NK-92 (cell line): ENCODE measurements around the gene LPIN2.
"Not testable (repeated sequence)": the region's sequence is repeated elsewhere in the genome, so short reads cannot be mapped to it uniquely, and the experiment has no call there.

Experiments used
- DNase-seq: peaks from one replicate; lab custom pipeline; 2025; ENCODE audit not compliant: unreplicated experiment; lab: John Stamatoyannopoulos, UW

The LPIN2 gene

DNA sequence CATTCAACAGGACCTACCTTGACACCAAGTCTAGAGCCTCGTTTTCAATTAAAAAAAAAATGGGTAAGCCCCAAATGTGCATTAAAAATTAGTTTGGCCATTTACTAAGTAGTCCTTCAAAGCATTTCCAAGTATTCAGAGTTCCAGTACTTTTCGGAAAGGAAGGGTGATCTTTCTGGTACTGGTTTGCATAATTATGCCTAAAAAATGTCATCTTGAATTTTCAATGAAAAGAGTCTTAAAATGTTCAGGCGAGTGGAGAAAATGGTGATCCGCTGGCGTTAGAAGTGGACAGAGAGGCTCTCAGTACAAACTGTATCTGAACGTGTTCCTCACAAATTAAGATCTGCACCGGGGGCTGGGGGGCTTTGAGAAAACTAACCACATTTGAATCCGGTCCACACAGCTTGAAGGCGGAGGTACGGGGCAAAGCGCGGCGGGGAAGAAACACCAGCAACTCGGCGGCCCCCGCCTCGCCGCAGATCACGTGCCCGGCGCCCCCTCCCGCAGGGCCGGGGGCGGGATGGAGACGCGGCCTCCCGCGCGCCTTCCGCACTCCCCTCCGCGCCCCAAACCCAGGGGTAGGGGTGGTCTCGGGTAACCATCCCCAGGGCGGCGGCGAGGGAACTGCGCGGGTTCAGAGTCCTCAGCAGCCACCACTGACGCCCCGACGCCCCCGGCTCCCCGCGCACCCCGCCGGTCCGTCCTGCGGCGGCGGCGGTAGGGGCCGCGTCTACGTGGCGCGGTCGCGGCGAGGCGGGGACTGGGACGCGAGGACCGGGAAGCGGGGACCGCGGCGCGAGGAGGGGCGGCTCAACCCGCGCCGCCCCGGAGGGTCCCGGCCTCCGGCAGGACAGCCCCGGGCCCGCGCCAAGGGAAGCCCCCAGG lies 564 bp downstream of the LPIN2 start:
- DNase-seq, result no peak

DNA sequence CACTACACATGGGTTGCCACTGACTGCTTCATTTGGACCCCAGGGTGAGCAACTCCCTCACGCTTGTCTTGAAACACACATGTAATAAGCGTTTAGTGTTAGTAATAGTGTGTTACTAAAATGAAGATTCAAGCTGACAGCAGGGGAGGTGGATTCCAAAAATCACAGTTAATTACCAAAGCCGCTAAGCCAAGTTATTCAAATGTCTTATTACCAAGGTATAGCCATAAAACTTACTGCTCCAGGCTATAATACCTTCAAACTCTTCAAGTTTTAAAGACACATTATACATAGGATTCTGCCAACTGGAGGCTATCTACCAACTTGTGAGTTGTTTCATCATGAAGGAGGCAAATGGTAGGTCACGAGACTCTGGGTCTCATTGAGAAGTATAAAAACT lies 2.9 kb downstream of the LPIN2 start:
- no peak for DNase-seq

DNA sequence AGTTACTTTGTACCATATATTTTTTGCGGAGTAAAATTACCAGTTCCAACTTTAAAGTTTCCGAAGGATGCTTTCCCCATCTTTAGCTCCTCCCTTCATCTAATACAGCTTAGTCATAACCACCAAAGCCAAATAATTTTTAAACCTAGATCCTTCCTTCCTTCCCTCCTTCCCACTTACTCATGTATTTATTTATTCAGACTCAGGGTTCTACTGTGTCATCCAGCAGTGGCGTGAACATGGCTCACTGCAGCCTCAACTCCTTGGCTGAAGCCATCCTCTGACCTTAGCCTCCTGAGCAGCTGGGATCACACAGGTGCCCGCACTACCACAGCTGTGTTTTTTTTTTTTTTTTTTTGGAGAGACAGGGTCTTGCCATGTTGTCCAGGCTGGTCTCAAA lies 4.4 kb downstream of the LPIN2 start:
- no peak for DNase-seq

DNA sequence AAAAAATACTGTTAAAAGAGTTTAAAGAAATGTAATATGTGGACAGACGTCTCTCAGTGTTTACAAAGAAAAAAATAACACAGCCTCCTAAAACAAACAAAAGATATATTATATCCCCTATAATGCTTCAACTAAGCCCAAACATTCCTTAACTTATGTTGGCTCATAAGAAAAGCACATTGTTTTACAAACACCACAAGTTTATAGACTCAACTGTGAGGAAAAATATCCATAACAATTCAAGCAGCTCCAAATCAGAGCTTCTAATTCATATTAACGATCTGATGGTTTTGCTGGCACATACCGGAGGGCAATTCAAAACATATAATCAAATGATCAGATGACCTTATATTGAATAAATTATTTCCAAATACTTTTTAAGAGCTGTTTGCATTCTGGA lies 5.5 kb downstream of the LPIN2 start:
- DNase-seq, result no peak

DNA sequence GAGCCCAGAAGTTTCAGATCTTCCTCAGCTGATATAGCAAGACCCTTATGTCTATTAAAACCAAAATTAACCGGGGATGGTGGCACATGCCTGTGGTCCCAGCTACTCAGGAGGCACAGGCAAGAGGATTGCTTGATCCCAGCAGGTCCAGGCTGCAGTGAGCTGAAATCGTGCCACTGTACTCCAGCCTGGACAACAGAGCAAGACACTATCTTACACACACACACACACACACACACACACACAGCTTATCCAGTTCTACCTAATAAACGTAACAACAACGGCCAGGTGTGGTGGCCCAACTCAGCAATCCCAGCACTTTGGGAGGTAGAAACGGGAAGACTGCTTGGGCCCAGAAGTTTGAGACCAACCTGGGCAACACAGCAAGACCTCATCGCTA lies 7.5 kb downstream of the LPIN2 start:
- no peak for DNase-seq

DNA sequence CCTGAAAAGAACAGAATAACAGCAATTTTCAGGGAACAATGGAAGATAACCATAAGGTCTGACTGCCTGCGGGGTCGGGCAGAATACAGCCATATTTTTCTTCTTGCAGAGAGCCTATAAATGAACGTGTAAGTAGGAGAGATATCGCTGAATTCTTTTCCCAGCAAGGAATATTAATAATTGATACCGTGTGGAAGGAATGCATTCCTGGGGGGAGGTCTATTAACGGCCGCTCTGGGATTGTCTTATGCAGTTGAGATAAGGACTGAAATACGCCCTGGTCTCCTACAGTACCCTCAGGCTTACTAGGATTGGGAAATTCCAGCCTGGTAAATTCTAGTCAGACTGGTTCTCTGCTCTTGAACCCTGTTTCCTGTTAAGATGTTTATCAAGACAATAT lies 9.2 kb downstream of the LPIN2 start:
- not testable (repeated sequence) for DNase-seq

DNA sequence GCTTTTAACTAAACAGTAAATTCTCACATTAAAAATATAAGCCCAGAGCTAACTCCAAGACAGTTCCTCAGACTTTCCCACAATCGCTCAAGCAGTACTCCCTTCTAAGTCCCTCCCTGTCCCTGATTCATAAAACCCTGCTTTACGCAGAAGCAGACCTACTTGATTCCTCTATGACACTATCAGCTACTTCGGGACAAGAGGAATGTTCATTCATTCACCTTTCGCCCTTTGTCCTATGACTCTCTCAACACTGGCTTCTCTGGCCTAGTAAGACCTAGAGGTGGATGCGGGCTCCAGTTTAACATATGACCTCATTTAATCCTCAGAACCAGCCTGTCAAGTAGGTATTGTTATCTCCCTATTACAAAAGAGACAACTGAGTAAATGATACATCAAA lies 10.2 kb downstream of the LPIN2 start:
- DNase-seq, result no peak

DNA sequence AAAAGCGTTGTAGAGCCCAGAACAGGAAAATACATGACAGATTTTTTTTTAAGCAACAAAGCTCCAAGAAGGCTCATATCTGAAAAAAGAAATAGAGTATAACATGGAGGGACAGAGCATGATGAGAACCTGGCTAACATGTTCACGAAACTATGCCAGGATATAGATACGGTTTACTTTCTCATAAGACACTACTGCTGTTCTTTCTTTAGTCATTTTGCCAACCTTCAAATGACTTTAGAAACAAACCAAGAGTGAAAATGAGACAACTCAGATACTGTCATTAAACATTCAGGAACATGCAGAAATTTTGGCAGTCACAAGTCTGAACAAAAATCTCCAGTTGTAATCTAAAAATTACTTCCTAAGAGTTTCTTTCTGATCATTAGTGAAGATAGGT lies 14.3 kb downstream of the LPIN2 start:
- no peak for DNase-seq

DNA sequence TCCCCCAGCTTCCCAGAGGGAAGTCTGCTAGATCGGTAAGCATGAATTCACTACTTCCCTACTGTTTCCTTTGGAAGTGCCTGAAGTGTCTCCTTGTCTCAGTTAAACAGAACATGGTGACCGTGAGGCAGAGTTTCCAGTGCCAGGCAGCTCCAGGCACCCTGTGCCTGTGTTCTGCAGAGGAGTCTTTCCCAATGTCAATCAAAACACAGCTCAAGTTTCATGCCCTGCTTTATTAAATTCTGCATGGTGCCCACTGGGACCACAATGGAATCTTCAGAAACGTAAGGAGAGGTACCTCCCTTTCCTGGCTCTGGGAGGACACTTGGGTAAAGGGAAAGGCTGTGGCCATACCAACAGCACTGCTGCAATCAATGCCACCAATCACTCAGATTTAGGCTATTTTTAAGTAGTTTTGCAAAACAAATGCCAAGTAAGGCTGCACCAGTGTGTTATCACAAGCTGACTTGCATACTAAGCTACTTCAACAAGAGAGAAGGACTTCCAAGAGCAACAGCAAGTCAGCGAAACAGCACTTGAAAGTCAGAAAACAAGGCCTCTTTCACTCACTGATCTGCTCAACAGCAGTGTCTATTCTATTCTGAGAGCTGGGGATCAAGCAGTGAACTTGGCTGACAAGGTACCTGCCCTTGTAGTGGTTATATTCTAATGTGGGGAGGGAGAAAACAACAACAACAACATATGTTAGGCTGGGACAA lies 14.9 kb downstream of the LPIN2 start:
- no peak for DNase-seq

DNA sequence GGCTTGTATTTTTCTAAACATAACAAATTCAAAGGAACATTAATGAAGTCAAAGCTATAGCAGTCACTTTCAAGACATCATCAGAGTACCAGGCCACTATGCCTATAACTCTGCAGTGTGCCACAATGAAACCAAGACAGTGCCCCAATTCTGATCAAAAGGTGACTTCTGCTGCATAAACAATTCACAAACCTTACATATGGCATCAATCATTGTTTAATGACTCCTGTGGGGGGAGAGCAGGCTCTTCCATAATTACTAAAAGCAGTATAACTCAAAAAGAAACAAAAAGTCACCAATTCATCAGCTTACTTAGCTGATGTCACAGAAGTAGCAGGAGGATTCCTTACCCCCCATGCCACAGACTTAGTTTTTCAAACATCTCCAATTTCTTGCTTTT lies 15.5 kb downstream of the LPIN2 start:
- DNase-seq, result no peak

DNA sequence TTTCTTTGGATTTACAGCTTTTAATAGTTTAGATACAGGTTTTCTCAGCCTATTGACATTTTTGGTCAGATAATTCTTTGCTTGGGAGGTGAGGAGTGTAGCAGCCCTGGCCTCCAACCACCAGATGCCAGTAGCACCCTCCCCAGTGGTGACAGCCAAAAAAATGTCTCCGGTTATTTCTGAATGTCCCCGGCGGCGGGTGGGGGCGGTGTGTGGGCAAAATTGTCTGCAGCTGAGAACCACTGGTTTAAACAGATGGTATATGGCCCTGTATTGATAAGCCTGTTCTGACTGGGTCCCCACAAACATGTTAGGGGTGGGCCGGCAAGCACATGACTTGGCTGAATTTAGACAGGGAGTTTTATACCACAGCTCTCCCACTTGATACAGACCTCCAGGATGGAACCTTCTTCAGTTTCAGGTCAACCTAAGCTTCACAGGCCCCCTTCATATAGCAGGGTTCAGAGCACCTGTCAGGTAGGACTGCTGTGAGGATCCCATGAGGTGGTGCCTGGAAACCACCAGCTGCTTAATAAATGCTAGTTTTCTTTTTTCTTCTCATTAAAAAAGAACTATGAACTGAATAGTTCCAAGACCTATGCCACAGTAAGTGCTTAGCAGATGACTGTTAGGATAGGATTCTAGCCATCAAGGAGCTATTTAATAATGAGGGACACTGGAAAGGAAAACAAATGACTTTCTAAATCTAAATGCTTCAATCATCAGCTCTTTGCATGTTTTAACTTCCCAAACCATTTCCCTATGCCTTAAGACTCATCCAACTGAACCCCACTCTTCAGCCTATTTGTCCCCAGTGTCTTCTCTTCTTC lies 18.1 kb downstream of the LPIN2 start:
- DNase-seq, result no peak

DNA sequence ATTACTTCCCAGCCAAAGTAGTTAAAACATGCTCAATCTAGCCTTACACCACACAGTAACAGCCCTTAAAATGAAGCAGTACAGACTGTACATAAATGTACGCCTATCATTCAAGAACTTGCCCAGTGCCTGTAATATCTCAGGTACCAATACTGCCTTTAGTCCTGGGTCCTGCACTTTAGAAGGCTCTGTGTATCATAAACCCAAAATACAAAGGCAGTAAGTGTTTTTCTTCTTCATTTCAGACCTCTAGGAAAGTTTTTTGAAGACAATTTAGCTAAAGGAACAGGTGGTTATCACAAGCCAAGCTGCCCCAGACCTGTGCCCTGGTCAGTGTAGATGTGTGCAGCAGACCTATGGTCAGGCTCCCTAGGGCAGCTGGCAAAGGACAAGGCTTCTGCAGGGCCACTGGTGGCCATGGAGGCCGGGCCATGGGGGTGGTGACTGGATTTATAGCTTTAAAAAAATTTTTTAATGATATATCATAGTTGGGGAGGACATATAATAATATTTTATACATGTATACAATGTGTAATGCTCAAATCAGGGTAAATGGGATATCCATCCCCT lies 18.8 kb downstream of the LPIN2 start:
- DNase-seq, result no peak

DNA sequence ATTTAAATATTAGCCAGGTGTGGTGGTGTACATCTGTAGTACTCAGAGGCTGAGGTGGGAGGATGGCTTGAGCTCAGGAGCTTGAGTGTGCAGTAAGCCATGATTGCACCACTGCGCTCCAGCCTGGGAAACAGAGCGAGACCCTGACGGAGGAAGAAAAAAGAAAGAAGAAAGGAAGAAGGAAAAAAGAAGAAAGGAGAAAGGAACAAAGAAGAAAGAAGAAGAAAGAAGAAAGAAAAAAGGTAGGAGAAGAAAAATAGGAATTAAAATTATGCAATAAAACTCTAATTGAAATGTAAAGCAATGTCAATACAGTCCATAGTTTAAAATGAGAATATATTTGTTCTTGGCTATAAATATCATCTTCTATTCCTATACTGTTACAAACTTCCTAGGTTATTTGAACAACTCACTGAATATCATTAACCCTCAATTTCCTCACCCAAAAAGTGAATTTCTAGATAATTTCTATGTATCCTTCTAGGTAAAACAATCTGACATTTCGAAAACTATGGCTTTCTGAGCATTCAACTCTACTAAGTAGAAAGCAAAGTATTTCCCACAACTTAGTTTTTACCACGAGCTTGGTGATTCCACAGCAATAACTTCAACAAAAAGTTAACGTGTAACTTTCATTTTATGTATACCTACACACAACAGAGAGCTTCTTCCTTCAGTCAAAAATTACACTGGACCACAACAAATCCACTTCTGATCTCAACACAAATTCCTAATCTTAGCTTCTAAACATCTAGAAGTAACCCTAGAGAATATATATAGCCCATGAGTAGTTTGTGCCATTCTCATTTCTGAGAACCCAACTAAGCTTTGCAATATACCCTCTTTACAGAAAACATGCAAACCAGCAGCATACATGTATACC lies 19.7 kb downstream of the LPIN2 start:
- no peak for DNase-seq

DNA sequence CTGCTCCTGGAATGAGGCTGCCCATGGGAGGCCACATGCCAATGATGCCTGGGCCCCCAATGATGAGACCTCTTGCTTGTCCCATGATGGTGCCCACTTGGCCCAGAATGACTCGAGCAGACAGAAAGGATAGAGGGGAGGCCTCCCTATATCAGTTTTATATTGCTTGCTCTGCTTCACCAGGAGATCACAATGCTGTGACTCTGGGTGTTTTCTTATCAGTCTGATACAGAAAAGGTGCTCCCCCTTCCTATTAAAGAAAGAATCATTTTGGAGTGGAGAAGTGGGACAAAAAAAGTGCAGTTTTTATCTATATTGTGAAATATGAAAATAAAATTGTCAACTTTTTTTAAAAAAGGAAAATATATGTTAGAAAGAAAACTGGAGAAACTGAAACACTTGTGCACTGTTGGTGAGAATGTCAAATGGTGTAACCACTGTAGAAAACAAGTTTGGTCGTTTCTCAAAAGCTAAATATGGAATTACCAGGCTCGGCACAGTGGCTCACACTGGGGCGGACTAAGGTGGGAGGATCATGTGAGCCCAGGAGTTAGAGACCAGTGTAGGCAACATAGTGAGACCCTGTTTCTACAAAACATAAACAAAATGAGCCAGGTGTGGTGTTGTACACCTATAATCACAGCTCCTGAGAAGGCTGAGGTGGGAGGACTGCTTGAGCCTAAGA lies 21.8 kb downstream of the LPIN2 start:
- DNase-seq, result no peak

DNA sequence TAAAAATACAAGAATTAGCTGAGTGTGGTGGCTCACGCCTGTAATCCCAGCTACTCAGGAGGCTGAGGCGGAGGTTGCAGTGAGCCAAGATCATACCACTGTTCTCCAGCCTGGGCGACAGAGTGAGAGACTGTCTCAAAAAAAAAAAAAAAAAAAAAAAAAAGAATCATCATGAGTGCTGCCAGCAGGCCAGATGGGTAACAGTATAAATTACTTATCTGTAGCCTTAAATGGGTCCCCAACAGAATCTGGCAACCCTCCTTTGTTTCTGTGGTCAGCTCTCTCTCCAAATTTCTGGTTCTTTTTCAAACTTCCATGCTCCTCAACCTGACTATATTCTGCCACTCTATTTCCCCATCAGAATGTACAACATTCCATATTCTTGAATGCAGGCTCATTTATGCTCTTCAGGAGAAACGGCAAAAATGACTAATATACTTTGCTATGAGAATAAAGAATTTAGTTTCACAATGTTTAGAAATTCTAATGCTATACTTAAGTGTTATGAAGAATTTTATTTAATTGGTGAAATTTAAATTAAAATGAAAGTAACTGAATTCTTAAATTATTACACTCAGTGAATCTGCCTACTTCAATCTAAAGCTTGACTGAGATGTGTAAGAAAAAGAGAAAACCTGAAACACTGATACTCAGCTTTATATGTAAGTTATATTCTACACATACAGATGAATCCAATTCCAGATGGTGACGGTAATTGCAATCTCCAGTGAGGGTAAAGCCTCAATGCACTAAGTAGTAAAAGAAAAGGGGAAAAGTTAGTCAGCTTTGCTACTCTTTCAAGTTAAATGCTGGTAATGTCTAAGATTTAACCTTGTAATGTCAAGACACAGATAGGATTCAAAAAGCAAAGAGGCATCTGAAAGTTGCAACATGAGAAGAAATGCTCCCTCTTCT lies 24.8 kb downstream of the LPIN2 start:
- DNase-seq, result no peak

DNA sequence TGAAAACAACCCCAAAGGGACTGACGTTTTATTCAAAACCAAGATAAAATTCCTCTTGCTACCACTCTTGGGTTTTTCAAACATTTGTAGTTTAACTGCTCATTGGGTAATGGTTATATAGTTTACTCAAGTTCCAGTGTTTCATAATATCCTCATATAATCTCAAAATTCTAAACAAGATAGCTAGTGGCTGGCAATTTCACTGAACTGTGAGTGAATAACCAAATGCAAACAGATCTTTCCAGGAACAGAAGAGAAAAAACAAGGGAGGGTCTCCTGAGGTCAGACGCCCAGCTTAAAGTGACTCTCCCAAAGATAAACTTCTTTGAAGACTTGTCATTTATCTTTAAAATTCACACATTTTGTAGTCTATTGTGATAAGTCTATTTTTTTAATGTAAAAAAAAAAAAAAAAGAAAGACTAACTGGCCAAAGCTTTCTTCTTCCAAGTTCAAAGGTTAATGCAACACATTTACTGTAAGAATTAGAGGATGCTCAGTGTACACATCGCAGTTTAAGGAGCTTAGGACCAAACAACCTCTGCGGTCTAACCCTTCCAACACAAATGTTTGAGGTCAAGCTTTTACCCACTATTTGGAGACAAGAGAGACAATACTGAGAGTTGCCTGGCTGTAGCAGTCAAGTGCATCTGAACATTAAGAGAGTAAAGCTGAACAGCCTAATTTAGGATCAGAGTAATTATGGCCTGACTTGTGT lies 26.6 kb downstream of the LPIN2 start:
- DNase-seq, result no peak

DNA sequence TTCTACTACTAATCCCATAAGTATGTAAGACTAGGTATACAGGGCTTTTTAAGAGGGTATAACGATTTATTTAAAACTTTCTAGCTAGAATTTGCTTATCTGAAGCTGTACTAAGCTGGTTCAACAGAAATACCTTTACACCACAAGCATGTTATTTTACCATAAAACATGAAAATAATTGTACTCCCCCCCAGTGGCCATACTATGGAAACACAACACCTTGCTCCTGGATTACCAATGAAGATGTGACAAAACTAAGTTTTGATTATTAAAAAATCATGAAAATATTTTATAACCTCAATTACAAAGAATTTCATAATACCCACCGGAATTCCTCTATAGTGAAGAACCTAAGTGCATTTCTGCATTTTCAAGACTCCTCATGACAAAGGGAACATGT lies 27.3 kb downstream of the LPIN2 start:
- no peak for DNase-seq

DNA sequence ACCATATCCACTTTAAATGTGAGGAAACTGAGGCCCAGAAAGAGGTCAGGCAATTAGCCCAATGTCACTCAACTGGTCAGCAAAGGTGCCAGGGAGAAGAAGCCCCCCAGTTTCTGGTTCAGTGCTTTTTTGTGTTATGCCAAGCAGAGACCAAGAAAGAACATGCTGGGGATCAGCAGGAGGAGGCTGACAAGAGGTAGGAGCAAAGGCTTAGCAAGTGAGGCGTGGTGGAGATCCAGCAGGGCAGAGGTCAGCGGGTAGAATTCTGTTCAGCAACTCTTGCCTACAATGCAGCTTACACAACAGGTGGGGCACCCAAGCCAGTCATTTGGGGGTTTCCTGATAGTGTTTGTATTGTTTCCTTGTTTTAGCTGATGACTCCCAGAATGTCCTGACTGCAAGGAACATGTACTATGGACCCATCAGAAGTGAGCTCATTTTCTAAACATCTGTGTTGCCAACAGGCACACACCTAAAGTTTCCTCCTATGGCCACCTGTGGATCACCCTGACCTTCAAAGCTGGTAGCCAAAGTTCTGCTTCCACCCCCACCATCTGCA lies 28.2 kb downstream of the LPIN2 start:
- DNase-seq, result no peak
